ENCODE measurements around the gene CACNB2.

DNA sequence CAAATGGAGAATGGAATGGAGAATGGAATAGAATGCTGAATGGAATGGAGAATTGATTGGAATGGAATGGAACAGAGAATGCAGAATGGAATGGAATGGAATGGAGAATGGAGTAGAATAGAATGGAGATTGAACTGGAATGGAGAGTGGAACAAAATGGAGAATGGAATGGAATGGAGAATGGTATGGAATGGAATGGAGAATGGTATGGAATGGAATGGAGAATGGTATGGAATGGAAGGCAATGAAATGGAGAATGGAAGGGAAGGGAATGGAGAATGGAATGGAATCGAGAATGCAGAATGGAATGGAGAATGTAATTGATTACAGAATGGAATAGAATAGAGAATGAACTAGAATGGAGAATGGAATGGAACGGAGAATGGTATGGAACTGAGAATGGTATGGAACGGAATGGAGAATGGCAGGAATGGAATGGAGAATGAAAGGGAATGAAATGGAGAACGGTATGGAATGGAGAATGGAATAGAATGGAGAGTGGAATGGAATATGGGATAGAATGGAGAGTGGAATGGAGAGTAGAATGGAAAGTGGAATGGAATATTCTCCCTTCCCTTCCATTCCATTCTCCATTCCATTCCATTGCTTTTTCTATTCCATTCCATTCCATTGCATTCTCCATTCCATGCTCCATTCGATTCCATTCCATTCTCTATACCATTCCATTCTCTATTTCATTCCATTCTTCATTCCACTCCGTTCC is 422.9 kb downstream of the CACNB2 start:
- TF ChIP-seq, protein P1, sequence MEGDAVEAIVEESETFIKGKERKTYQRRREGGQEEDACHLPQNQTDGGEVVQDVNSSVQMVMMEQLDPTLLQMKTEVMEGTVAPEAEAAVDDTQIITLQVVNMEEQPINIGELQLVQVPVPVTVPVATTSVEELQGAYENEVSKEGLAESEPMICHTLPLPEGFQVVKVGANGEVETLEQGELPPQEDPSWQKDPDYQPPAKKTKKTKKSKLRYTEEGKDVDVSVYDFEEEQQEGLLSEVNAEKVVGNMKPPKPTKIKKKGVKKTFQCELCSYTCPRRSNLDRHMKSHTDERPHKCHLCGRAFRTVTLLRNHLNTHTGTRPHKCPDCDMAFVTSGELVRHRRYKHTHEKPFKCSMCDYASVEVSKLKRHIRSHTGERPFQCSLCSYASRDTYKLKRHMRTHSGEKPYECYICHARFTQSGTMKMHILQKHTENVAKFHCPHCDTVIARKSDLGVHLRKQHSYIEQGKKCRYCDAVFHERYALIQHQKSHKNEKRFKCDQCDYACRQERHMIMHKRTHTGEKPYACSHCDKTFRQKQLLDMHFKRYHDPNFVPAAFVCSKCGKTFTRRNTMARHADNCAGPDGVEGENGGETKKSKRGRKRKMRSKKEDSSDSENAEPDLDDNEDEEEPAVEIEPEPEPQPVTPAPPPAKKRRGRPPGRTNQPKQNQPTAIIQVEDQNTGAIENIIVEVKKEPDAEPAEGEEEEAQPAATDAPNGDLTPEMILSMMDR (IDR thresholded peaks at IDR 0.05 in 4 of 5, conservative IDR thresholded peaks at IDR 0.05 in 1 of 5), result no peak
- no peak for TF ChIP-seq POLR2A (IDR thresholded peaks at IDR 0.05)

Data from gastrocnemius medialis (tissue), 4 donors.